ENCODE results near the gene NLGN1. TPM values are rescaled to one million over a fixed set of nuclear protein-coding genes. Genes with fewer than 3 reads are reported as not detected.

NLGN1 gene
- total RNA-seq, 1 experiment from 2014 or later: 5.2 TPM

DNA sequence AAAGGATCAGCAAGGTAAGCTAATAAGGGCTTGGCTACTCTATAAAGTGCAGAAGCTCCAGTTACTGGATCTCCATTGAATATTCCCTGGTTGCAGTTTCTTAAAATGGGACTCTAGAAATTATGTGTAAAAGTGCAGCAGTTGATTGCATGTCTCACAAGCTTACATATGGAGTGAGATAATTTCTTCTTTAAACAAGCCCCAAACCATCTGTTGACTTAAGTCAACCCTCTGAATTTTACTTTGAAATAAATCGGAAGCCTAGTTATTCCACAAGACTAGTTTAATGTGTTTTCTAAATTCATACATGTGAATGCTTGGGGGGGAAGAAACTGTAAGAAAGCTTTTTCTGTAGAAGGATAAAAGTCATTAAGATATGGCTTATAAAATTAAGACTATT is 664.2 kb downstream of the NLGN1 start:
- Histone ChIP-seq H3K18ac (ENCODE audit: insufficient read length, low read depth, low read length) (no peak overlapping the region), H2AK5ac (ENCODE audit: insufficient read length, low read length) (no peak overlapping the region), H4K5ac (ENCODE audit: insufficient read length, low read depth, low read length) (no peak overlapping the region), H2BK12ac (ENCODE audit: insufficient read length, low read depth, low read length) (no peak overlapping the region), H3K27ac (ENCODE audit: insufficient read length, low read depth, low read length) (no peak overlapping the region), H3K23ac (ENCODE audit: insufficient read length, low read depth, low read length) (no peak overlapping the region), H2BK20ac (ENCODE audit: low read depth, low read length, poor library complexity, severe bottlenecking) (no peak overlapping the region), H2BK15ac (ENCODE audit: low read depth, low read length) (no peak overlapping the region), H3K4ac (ENCODE audit: low read depth, low read length) (no peak overlapping the region), H3K9ac (ENCODE audit: extremely low read depth, insufficient read length, low read length) (no peak overlapping the region), H4K20me1 (ENCODE audit: control insufficient read depth, insufficient read depth, insufficient read length) (no peaks in the 10 kb centered on the region), H3K4me2 (ENCODE audit: insufficient read depth, insufficient read length, low read length) (no peak overlapping the region), H3K79me2 (ENCODE audit: insufficient read depth, low read length) (no peaks in the 10 kb centered on the region), H3K56ac (ENCODE audit: insufficient read length, low read depth, low read length) (no peak overlapping the region), H4K91ac (ENCODE audit: insufficient read length, low read depth, low read length) (no peak overlapping the region), H2AFZ (ENCODE audit: low read length) (no peak overlapping the region), H2BK120ac (ENCODE audit: low read depth, low read length, poor library complexity, severe bottlenecking) (no peak overlapping the region), H2BK5ac (ENCODE audit: insufficient read length, low read length) (no peak overlapping the region), H3K9me3 (ENCODE audit: control insufficient read depth, low read depth, low read length) (no peaks in the 10 kb centered on the region), H4K8ac (replicated peaks; ENCODE audit: insufficient read length, low read depth, low read length) (no peak overlapping the region), H3K4me1 (ENCODE audit: insufficient read depth, low read length) (no peaks in the 10 kb centered on the region), H3K79me1 (ENCODE audit: insufficient read depth, low read depth, low read length, poor library complexity, severe bottlenecking) (no peaks in the 10 kb centered on the region), H3K27me3 (ENCODE audit: insufficient read depth, low read length) (no peaks in the 10 kb centered on the region), H3T11ph (ENCODE audit: low read length) (no peak overlapping the region), H3K14ac (ENCODE audit: insufficient read depth, low read length) (no peak overlapping the region), H3K23me2 (ENCODE audit: insufficient read length, low read depth, low read length, poor library complexity, severe bottlenecking) (no peaks in the 10 kb centered on the region)
- Mint-ChIP-seq H3K27me3 (ENCODE audit: low read depth) (no peaks in the 10 kb centered on the region), H3K4me3 (no peak overlapping the region), H3K9me3 (peaks cover 7 to 14% of the 10 kb centered on the region in 2 experiments), H3K4me1 (no peaks in the 10 kb centered on the region), H3K27ac (no peak overlapping the region), H3K36me3 (ENCODE audit: insufficient read depth in 1 of 3, low read depth in 3 of 3) (peaks cover 4 to 10% (median 7%) of the 10 kb centered on the region in 3 experiments; a peak in 4 of 7 replicates)
- WGBS (ENCODE audit: extremely low coverage, insufficient read length, low lambda C conversion rate): no CpG with 5 or more reads among the region's 1 CpG
- TF ChIP-seq, protein P1, sequence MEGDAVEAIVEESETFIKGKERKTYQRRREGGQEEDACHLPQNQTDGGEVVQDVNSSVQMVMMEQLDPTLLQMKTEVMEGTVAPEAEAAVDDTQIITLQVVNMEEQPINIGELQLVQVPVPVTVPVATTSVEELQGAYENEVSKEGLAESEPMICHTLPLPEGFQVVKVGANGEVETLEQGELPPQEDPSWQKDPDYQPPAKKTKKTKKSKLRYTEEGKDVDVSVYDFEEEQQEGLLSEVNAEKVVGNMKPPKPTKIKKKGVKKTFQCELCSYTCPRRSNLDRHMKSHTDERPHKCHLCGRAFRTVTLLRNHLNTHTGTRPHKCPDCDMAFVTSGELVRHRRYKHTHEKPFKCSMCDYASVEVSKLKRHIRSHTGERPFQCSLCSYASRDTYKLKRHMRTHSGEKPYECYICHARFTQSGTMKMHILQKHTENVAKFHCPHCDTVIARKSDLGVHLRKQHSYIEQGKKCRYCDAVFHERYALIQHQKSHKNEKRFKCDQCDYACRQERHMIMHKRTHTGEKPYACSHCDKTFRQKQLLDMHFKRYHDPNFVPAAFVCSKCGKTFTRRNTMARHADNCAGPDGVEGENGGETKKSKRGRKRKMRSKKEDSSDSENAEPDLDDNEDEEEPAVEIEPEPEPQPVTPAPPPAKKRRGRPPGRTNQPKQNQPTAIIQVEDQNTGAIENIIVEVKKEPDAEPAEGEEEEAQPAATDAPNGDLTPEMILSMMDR (conservative IDR thresholded peaks at IDR 0.05): no peak
- DNase-seq: no peak

Data from H9 (cell line).